Measurements from ENCODE around the gene STX8. TPM values are rescaled to one million over a fixed set of nuclear protein-coding genes. Genes with fewer than 3 reads are reported as not detected.

STX8 gene
- total and polyA plus RNA-seq, 9 of the 15 experiments (the other 6 are each of a cell fraction or from before 2014, with no cell fraction given) = 14.6 to 42.5 (median 22.1) TPM

GRCh38 chr17:9419932-9420453 is 155.6 kb downstream of the STX8 start:
- H4K20me1 ChIP-seq (replicated peaks; ENCODE audit: control insufficient read depth, insufficient read depth, low read length) = no peaks in the 10 kb centered on the region
- no peaks in the 10 kb centered on the region for H3K36me3 ChIP-seq (ENCODE audit: control insufficient read depth, insufficient read depth, low read length)
- DNase-seq (ENCODE audit: extremely low read depth in 1 of 4, low spot score in 3 of 4) = no peak
- in situ Hi-C loops (cut with MboI) (no loop called here), intact Hi-C loops (cut with micrococcal nuclease) (no loop called here)
- TF ChIP-seq PHB (CRISPR knock-in tag; IDR thresholded peaks at IDR 0.05) = no peak
- ChIA-PET CTCF (ENCODE audit: low intra/inter-chr PET ratio) (no interaction called here), POLR2A (no interaction called here)
- H2AFZ ChIP-seq (ENCODE audit: low read depth, low read length) = no peak overlapping the region
- no peak overlapping the region for H3K4me2 ChIP-seq (ENCODE audit: insufficient read depth, low read length)
- 0 out of 5 replicates have a peak, but pooled peaks cover 0 to 5% of the 10 kb centered on the region in 2 experiments for H3K27me3 ChIP-seq (ENCODE audit: control insufficient read depth in 2 of 2, insufficient read depth in 2 of 2, low read length in 2 of 2)
- H3K4me3 ChIP-seq = no peak overlapping the region
- no peak for FAIRE-seq
- no peaks in the 10 kb centered on the region for H3K4me1 ChIP-seq (replicated peaks in 1 of 2; ENCODE audit: control insufficient read depth in 2 of 2, insufficient read depth in 2 of 2, low read length in 2 of 2)
- H3K9me1 ChIP-seq (ENCODE audit: control insufficient read depth, insufficient read depth, low read length) = no peaks in the 10 kb centered on the region
- 11% methylated on average over 10 of the region's 10 CpGs for WGBS (ENCODE audit: insufficient coverage, low coverage, missing lambda C conversion rate)
- H3K79me2 ChIP-seq (ENCODE audit: control insufficient read depth, insufficient read depth, low read length) = no peaks in the 10 kb centered on the region
- BruUV-seq (replicated peaks) = no TSS peak
- no peaks in the 10 kb centered on the region for H3K9me3 ChIP-seq (replicated peaks; ENCODE audit: control insufficient read depth, insufficient read depth, low read depth, low read length)
- no peak for ATAC-seq
- H3K27ac ChIP-seq (ENCODE audit: extremely low read depth, low read depth, low read length) = no peak overlapping the region
- no peak overlapping the region for H3K9ac ChIP-seq (ENCODE audit: insufficient read depth in 1 of 2, low read depth in 2 of 2, low read length in 2 of 2)

- in situ Hi-C loops (cut with MboI) = no loop called here
- no peak overlapping the region for H2AFZ ChIP-seq (ENCODE audit: low read depth, low read length)
- no peaks in the 10 kb centered on the region for H3K27me3 ChIP-seq (ENCODE audit: control insufficient read depth in 2 of 2, insufficient read depth in 2 of 2, low read length in 2 of 2)
- ATAC-seq (no peak), FAIRE-seq (no peak), DNase-seq (ENCODE audit: extremely low read depth in 1 of 4, low spot score in 3 of 4) (no peak)
- H3K4me1 ChIP-seq (replicated peaks in 1 of 2; ENCODE audit: control insufficient read depth in 2 of 2, insufficient read depth in 2 of 2, low read length in 2 of 2) = no peaks in the 10 kb centered on the region
- intact Hi-C loops (cut with micrococcal nuclease) = no loop called here
- H3K9me1 ChIP-seq (ENCODE audit: control insufficient read depth, insufficient read depth, low read length) = no peaks in the 10 kb centered on the region
- no TSS peak for BruUV-seq (replicated peaks)
- H3K36me3 ChIP-seq (ENCODE audit: control insufficient read depth, insufficient read depth, low read length) = no peaks in the 10 kb centered on the region
- 6% methylated on average over 2 of the region's 3 CpGs for WGBS (ENCODE audit: insufficient coverage, low coverage, missing lambda C conversion rate)
- no peak overlapping the region for H3K4me2 ChIP-seq (ENCODE audit: insufficient read depth, low read length)
- H3K79me2 ChIP-seq (ENCODE audit: control insufficient read depth, insufficient read depth, low read length) = no peaks in the 10 kb centered on the region
- no peak overlapping the region for H3K9ac ChIP-seq (ENCODE audit: insufficient read depth in 1 of 2, low read depth in 2 of 2, low read length in 2 of 2)
- CTCF ChIA-PET (ENCODE audit: low intra/inter-chr PET ratio) = no interaction called here
- H3K9me3 ChIP-seq (replicated peaks; ENCODE audit: control insufficient read depth, insufficient read depth, low read depth, low read length) = no peaks in the 10 kb centered on the region
- no peak for TF ChIP-seq ZBTB1 (CRISPR knock-in tag; IDR thresholded peaks at IDR 0.05; ENCODE audit: borderline replicate concordance, low read depth)
- no peak overlapping the region for H3K4me3 ChIP-seq
- H4K20me1 ChIP-seq (replicated peaks; ENCODE audit: control insufficient read depth, insufficient read depth, low read length) = no peaks in the 10 kb centered on the region
- no peak overlapping the region for H3K27ac ChIP-seq (ENCODE audit: extremely low read depth, low read depth, low read length)
- POLR2A ChIA-PET = no interaction called here
These were observed 161.1 kb downstream of the STX8 start for GRCh38 chr17:9414471-9414870.
